ENCODE results near the gene PRKG1. TPM values are rescaled to one million over a fixed set of nuclear protein-coding genes. Genes with fewer than 3 reads are reported as not detected.

Gene PRKG1
- total and polyA plus RNA-seq, 2 experiments from 2014 or later = 18.2 to 21.1 TPM

DNA sequence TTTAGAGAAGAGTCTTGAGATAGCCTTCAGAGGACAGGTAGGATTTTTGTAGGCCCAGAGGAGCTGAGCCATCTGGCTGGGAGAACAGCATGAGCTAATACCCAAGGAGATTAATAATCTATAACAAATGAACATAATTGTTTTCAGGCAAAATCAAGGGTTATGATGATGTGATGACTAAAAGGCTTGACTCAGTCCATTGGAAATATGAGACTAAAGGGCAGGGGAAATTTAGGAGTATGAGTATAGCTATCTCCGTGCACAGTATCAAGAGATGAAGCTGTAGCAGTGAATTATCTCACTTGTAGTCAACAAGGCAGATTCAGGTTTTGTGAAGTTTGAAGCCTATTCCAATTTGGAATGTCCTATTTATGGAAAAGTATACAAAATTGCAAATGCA, 585.1 kb downstream of the PRKG1 start:
- Histone ChIP-seq H3K9me2 (ENCODE audit: insufficient read depth) (no peaks in the 10 kb centered on the region), H2AFZ (no peak overlapping the region), H4K20me1 (replicated peaks; ENCODE audit: insufficient read depth) (no peaks in the 10 kb centered on the region), H3F3A (replicated peaks; ENCODE audit: low read depth) (no peaks in the 10 kb centered on the region), H3K4me2 (no peak overlapping the region), H3K4me3 (no peak overlapping the region), H3K27me3 (ENCODE audit: insufficient read depth) (no peaks in the 10 kb centered on the region), H3K36me3 (ENCODE audit: insufficient read depth) (no peaks in the 10 kb centered on the region), H3K79me2 (replicated peaks; ENCODE audit: insufficient read depth) (no peaks in the 10 kb centered on the region), H3K27ac (ENCODE audit: low read depth) (no peak overlapping the region), H3K4me1 (ENCODE audit: insufficient read depth) (no peaks in the 10 kb centered on the region)
- no peak overlapping the region for H3K4me3 Mint-ChIP-seq
- TF ChIP-seq EZH2phosphoT487 (IDR thresholded peaks at IDR 0.05; ENCODE audit: unreplicated experiment) (no peak), NANOG (IDR thresholded peaks at IDR 0.05; ENCODE audit: borderline replicate concordance) (no peak), EZH2 (IDR thresholded peaks at IDR 0.05; ENCODE audit: low read depth, unreplicated experiment) (no peak), ZNF331 (CRISPR knock-in tag; IDR thresholded peaks at IDR 0.05; ENCODE audit: low read depth) (no peak), POLR2AphosphoS5 (IDR thresholded peaks at IDR 0.05; ENCODE audit: low read depth) (no peak), JUNB (IDR thresholded peaks at IDR 0.05; ENCODE audit: unreplicated experiment) (no peak), STAT1 (IDR thresholded peaks at IDR 0.05; ENCODE audit: unreplicated experiment) (no peak), ZNF114 (CRISPR knock-in tag; IDR thresholded peaks at IDR 0.05) (no peak), CREB1 (CRISPR knock-in tag; IDR thresholded peaks at IDR 0.05; ENCODE audit: low read depth) (no peak)
- TF ChIP-seq, protein P1, sequence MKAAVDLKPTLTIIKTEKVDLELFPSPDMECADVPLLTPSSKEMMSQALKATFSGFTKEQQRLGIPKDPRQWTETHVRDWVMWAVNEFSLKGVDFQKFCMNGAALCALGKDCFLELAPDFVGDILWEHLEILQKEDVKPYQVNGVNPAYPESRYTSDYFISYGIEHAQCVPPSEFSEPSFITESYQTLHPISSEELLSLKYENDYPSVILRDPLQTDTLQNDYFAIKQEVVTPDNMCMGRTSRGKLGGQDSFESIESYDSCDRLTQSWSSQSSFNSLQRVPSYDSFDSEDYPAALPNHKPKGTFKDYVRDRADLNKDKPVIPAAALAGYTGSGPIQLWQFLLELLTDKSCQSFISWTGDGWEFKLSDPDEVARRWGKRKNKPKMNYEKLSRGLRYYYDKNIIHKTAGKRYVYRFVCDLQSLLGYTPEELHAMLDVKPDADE (IDR thresholded peaks at IDR 0.05) = no peak
- TF ChIP-seq, protein P2, sequence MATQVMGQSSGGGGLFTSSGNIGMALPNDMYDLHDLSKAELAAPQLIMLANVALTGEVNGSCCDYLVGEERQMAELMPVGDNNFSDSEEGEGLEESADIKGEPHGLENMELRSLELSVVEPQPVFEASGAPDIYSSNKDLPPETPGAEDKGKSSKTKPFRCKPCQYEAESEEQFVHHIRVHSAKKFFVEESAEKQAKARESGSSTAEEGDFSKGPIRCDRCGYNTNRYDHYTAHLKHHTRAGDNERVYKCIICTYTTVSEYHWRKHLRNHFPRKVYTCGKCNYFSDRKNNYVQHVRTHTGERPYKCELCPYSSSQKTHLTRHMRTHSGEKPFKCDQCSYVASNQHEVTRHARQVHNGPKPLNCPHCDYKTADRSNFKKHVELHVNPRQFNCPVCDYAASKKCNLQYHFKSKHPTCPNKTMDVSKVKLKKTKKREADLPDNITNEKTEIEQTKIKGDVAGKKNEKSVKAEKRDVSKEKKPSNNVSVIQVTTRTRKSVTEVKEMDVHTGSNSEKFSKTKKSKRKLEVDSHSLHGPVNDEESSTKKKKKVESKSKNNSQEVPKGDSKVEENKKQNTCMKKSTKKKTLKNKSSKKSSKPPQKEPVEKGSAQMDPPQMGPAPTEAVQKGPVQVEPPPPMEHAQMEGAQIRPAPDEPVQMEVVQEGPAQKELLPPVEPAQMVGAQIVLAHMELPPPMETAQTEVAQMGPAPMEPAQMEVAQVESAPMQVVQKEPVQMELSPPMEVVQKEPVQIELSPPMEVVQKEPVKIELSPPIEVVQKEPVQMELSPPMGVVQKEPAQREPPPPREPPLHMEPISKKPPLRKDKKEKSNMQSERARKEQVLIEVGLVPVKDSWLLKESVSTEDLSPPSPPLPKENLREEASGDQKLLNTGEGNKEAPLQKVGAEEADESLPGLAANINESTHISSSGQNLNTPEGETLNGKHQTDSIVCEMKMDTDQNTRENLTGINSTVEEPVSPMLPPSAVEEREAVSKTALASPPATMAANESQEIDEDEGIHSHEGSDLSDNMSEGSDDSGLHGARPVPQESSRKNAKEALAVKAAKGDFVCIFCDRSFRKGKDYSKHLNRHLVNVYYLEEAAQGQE (IDR thresholded peaks at IDR 0.05; ENCODE audit: unreplicated experiment) = no peak
- TF ChIP-seq, protein P3, sequence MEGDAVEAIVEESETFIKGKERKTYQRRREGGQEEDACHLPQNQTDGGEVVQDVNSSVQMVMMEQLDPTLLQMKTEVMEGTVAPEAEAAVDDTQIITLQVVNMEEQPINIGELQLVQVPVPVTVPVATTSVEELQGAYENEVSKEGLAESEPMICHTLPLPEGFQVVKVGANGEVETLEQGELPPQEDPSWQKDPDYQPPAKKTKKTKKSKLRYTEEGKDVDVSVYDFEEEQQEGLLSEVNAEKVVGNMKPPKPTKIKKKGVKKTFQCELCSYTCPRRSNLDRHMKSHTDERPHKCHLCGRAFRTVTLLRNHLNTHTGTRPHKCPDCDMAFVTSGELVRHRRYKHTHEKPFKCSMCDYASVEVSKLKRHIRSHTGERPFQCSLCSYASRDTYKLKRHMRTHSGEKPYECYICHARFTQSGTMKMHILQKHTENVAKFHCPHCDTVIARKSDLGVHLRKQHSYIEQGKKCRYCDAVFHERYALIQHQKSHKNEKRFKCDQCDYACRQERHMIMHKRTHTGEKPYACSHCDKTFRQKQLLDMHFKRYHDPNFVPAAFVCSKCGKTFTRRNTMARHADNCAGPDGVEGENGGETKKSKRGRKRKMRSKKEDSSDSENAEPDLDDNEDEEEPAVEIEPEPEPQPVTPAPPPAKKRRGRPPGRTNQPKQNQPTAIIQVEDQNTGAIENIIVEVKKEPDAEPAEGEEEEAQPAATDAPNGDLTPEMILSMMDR (conservative IDR thresholded peaks at IDR 0.05; ENCODE audit: low read depth in 2 of 2) = no peak
- TF ChIP-seq, protein P4, sequence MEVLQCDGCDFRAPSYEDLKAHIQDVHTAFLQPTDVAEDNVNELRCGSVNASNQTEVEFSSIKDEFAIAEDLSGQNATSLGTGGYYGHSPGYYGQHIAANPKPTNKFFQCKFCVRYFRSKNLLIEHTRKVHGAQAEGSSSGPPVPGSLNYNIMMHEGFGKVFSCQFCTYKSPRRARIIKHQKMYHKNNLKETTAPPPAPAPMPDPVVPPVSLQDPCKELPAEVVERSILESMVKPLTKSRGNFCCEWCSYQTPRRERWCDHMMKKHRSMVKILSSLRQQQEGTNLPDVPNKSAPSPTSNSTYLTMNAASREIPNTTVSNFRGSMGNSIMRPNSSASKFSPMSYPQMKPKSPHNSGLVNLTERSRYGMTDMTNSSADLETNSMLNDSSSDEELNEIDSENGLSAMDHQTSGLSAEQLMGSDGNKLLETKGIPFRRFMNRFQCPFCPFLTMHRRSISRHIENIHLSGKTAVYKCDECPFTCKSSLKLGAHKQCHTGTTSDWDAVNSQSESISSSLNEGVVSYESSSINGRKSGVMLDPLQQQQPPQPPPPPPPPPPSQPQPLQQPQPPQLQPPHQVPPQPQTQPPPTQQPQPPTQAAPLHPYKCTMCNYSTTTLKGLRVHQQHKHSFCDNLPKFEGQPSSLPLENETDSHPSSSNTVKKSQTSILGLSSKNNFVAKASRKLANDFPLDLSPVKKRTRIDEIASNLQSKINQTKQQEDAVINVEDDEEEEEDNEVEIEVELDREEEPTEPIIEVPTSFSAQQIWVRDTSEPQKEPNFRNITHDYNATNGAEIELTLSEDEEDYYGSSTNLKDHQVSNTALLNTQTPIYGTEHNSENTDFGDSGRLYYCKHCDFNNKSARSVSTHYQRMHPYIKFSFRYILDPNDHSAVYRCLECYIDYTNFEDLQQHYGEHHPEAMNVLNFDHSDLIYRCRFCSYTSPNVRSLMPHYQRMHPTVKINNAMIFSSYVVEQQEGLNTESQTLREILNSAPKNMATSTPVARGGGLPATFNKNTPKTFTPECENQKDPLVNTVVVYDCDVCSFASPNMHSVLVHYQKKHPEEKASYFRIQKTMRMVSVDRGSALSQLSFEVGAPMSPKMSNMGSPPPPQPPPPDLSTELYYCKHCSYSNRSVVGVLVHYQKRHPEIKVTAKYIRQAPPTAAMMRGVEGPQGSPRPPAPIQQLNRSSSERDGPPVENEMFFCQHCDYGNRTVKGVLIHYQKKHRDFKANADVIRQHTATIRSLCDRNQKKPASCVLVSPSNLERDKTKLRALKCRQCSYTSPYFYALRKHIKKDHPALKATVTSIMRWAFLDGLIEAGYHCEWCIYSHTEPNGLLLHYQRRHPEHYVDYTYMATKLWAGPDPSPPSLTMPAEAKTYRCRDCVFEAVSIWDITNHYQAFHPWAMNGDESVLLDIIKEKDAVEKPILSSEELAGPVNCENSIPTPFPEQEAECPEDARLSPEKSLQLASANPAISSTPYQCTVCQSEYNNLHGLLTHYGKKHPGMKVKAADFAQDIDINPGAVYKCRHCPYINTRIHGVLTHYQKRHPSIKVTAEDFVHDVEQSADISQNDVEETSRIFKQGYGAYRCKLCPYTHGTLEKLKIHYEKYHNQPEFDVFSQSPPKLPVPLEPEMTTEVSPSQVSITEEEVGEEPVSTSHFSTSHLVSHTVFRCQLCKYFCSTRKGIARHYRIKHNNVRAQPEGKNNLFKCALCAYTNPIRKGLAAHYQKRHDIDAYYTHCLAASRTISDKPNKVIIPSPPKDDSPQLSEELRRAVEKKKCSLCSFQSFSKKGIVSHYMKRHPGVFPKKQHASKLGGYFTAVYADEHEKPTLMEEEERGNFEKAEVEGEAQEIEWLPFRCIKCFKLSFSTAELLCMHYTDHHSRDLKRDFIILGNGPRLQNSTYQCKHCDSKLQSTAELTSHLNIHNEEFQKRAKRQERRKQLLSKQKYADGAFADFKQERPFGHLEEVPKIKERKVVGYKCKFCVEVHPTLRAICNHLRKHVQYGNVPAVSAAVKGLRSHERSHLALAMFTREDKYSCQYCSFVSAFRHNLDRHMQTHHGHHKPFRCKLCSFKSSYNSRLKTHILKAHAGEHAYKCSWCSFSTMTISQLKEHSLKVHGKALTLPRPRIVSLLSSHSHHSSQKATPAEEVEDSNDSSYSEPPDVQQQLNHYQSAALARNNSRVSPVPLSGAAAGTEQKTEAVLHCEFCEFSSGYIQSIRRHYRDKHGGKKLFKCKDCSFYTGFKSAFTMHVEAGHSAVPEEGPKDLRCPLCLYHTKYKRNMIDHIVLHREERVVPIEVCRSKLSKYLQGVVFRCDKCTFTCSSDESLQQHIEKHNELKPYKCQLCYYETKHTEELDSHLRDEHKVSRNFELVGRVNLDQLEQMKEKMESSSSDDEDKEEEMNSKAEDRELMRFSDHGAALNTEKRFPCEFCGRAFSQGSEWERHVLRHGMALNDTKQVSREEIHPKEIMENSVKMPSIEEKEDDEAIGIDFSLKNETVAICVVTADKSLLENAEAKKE (CRISPR knock-in tag; IDR thresholded peaks at IDR 0.05) = no peak
- H3K9me3 Mint-ChIP-seq = no peaks in the 10 kb centered on the region
- H3K27me3 Mint-ChIP-seq (ENCODE audit: insufficient read depth, low read depth, poor library complexity) = no peaks in the 10 kb centered on the region
- H3K4me1 Mint-ChIP-seq = peaks cover 9% of the 10 kb centered on the region
- H3K27ac Mint-ChIP-seq = no peak overlapping the region
- H3K36me3 Mint-ChIP-seq (ENCODE audit: low read depth) = no peaks in the 10 kb centered on the region
- DNase-seq (ENCODE audit: low spot score) = no peak
- ATAC-seq = no peak

Data from GM23338 (cell line).